Measurements from ENCODE around the gene TEKT2. TPM values are rescaled to one million over a fixed set of nuclear protein-coding genes. Genes with fewer than 3 reads are reported as not detected.

The TEKT2 gene
- total and polyA plus RNA-seq, 2 of the 8 experiments (the other 6 are each of a cell fraction or from before 2014, with no cell fraction given): 1.6 to 1.7 TPM

DNA sequence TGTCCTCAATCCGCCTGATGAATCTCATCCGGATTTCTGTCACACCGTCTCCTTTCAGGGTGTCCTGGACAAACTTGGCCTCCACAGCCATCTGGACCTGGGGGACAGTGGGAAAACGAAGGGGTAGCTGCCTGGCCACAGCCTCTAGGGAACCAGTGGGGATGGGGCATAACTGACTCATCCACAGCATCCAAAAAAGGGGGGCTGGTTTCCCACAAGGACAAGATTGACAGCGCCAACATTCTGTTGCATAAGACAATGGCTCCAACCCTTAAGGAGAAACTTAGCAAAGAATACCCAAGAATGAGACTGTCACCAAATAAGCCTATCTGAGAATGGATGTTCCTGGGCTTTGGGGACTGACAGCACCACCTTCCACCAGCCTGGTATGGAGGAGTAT, 53.3 kb downstream of the TEKT2 start (continued):
- TF ChIP-seq SAP30 (IDR thresholded peaks at IDR 0.05; ENCODE audit: insufficient read depth, insufficient replicate concordance, low read length): no peak
- no peak for TF ChIP-seq HDAC6 (IDR thresholded peaks at IDR 0.05; ENCODE audit: low read depth, low read length)
- no peak for TF ChIP-seq KDM4A (IDR thresholded peaks at IDR 0.05; ENCODE audit: low read depth, low read length, severe bottlenecking)
- TF ChIP-seq POLR2A (IDR thresholded peaks at IDR 0.05; ENCODE audit: control extremely low read depth in 1 of 2, low read depth in 2 of 2, low read length in 2 of 2): no peak
- no peak for TF ChIP-seq BCL11A (IDR thresholded peaks at IDR 0.05; ENCODE audit: low read depth in 2 of 2, low read length in 2 of 2)
- TF ChIP-seq POLR2AphosphoS5 (IDR thresholded peaks at IDR 0.05; ENCODE audit: low read depth, low read length): no peak
- no peak for TF ChIP-seq CHD1 (IDR thresholded peaks at IDR 0.05; ENCODE audit: low read depth, low read length)
- no peak for TF ChIP-seq ZNF274 (IDR thresholded peaks at IDR 0.05; ENCODE audit: borderline replicate concordance, extremely low read depth, low read length)
- no peak for TF ChIP-seq SIRT6 (IDR thresholded peaks at IDR 0.05; ENCODE audit: low read length)
